Skeletal muscle tissue (tissue), 4 donors: ENCODE results near the gene HMGXB4. TPM values are rescaled to one million over a fixed set of nuclear protein-coding genes. Genes with fewer than 3 reads are reported as not detected.

Experiments
- H3K27ac ChIP-seq: one replicate; pipeline ENCODE4 v1.7.0; 2013; ENCODE audit warnings: mild to moderate bottlenecking, low read depth, low read length, inconsistent platforms
- H3K27me3 ChIP-seq, 3 donors: one replicate each; pipeline ENCODE4 v1.7.0; 2013; ENCODE audit warnings: low read length in 3 of 3; ENCODE audit not compliant: control insufficient read depth in 3 of 3, insufficient read depth in 3 of 3
- H3K36me3 ChIP-seq, 3 donors: one replicate each; pipeline ENCODE4 v1.7.0; 2013; ENCODE audit warnings: low read length in 3 of 3; ENCODE audit not compliant: control insufficient read depth in 3 of 3, insufficient read depth in 3 of 3
- H3K4me1 ChIP-seq, 3 donors: one replicate each; pipeline ENCODE4 v1.7.0; 2013; ENCODE audit warnings: low read length in 3 of 3, mild to moderate bottlenecking in 3 of 3; ENCODE audit not compliant: control insufficient read depth in 3 of 3, insufficient read depth in 3 of 3
- H3K4me3 ChIP-seq, 3 donors: one replicate each; pipeline ENCODE4 v1.7.0; 2013; ENCODE audit warnings: low read length in 3 of 3
- H3K9ac ChIP-seq, 3 donors: one replicate each; pipeline ENCODE4 v1.7.0; 2013; ENCODE audit warnings: low read length in 3 of 3, mild to moderate bottlenecking in 3 of 3, moderate library complexity in 2 of 3, low read depth in 1 of 3
- H3K9me3 ChIP-seq, 3 donors: one replicate each; pipeline ENCODE4 v1.7.0; 2013; ENCODE audit warnings: low read length in 3 of 3; ENCODE audit not compliant: control insufficient read depth in 3 of 3
- total RNA-seq: library from RNA; depleted of rRNA; stranded (reverse); fragments of >200 nt; gene quantifications from one replicate; pipeline ENCODE4 v1.2.3, GENCODE V29; 2014
- donor health status: Osteomylitis.

The HMGXB4 gene
- total RNA-seq, 1 donor from 2014 or later: 9.9 TPM

DNA sequence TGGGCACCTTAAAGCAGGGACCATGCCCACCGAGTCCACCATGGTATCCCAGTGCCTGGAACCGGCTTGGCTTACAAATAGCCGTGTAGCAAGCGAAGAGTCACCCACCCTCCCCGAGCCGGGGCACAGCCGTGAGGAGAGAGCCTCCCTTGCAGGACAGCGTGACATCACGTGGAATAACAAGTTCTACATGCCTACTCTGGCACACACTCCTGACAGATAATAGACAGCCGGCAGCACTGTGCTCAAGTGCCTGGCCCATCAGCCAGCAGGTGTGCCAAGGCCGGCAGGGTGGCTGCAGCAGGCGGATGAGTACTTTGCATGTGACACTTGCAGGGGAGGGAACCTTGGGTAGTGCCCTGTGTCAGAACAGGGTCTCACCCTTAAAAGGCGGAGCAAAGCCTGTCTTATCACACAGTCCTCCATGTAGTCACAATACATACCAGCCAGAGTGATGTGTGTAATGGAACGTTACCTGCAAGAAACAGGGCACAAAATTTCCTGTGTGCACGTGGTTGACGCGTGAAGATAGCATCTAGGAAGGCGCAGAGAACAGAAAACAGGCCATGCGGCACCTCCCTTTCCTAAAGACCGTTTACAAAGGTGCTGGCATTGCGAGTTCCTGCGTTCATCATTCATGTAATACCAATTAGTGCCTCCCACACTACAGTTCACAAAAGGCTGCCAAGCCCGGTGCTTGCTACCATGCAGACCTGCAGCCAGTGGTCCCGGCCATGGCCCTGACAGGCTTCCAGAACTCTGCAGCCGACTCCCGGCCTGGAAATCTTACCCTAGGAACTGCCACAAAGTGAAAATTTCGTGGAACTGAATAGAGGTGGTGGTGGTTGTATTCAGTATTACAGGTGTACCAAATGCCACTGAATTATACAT lies 58.8 kb downstream of the HMGXB4 start:
- Histone ChIP-seq H3K4me1 (peaks cover 57 to 83% (median 72%) of the 10 kb centered on the region in 3 donors), H3K4me3 (peak overlapping the region; percentile 38 to 67 (median 55)), H3K9ac (peak overlapping the region; percentile 74 to 92 (median 86)), H3K27ac (peak overlapping the region; percentile 97), H3K9me3 (no peaks in the 10 kb centered on the region), H3K27me3 (no peaks in the 10 kb centered on the region), H3K36me3 (peaks cover 29 to 37% (median 36%) of the 10 kb centered on the region in 3 donors)

DNA sequence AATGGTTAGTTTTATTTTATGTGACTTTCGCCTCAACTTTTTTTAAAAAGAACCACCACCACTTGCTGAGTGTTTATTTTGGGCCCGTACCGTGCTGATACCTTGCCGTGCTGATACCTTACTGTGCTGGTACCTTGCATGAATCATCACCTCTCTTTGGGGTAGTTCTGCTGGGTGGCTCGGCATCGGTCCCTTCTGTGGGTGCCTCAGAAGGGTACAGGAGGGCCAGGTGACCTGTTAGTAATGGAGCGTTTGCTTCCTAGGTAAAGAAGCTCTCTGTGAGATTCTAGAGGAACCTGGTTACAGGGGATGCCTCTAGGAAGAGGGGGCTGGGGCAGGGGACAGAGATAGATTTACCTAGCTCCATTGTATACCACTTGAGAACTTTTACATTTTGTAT lies 59.5 kb downstream of the HMGXB4 start:
- Histone ChIP-seq H3K36me3 (peaks cover 33 to 39% (median 37%) of the 10 kb centered on the region in 3 donors), H3K4me3 (peak overlapping the region in 1 of 3 donors; percentile 50), H3K27ac (peak overlapping the region; percentile 97), H3K4me1 (peaks cover 51 to 77% (median 66%) of the 10 kb centered on the region in 3 donors), H3K9ac (peak overlapping the region in 1 of 3 donors; percentile 92), H3K9me3 (no peaks in the 10 kb centered on the region), H3K27me3 (no peaks in the 10 kb centered on the region)

DNA sequence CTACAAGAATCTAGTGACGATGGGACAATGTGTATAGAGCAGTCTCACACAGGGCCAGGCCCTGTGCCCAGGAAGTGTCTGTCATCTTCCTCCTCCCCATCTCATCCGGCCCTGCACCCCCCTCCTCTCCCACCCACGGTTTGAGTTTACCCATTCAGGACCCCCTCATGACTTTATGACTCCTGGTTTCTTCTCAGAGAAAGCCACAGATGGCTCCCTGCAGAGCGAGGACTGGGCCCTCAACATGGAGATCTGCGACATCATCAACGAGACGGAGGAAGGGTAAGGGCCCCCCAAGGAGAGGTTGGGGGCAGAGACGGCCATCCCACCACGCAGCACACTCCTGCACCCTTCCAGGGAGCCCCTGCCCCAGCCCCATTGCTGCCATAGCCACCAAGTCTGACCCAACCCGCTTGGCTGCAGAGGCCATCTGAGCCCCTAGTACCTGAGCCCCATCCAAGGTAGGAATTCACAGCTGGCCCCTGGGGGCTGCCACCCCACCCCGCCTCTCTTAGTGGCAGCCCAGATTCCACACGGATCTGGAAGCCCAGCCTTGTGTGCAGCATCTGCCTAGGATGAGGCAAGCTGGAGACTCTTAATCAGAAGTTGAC lies 60.5 kb downstream of the HMGXB4 start:
- H3K4me1 ChIP-seq: peaks cover 41 to 77% (median 57%) of the 10 kb centered on the region in 3 donors
- H3K36me3 ChIP-seq: peaks cover 42 to 48% (median 47%) of the 10 kb centered on the region in 3 donors
- H3K27me3 ChIP-seq: no peaks in the 10 kb centered on the region
- H3K9me3 ChIP-seq: no peaks in the 10 kb centered on the region
- peak overlapping the region in 1 of 3 donors; percentile 33 for H3K9ac ChIP-seq
- H3K27ac ChIP-seq: no peak overlapping the region
- H3K4me3 ChIP-seq: no peak overlapping the region

DNA sequence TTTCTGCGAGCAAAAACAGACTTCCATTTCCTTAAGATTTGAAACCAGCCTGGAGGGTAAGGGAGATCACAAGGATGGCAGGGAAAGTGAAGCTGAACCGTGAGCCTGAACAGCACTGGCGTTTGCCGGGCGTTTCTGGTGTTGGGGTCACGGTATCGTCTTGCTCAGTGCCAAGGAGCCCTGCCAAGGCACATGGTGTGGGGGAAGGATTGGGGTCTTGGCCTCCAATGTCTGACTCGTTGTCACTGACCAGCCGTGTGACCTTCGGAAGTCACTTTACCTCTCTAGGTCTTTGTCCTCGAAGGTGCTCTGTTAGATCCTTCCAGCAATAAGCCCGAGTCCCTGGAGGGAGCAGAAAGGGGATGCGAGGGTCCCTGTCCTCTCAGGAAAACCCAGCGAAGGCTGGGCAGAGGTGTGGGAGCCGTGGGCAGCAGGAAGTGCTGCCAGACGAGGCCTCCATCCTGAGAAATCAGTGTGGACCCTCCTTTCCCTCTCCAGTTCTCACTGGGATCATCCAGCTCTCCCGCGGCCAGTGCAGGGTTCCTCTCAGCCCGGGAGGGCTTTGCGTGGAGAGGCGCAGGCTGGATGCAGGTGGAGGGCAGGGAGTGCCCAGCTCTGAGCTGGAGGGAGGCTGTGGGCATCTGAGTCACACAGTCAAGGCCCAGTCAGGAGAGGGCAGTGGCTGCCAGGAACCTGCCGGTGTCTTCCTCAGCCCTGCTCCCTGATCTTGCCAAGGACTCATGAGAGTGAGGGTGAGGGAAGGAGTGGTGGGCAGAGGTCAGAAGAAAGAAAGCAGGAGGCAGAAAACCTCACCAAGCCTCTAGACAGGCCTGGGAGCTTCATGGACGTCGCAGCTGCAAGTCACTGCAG lies 61.3 kb downstream of the HMGXB4 start:
- H3K9ac ChIP-seq: peak overlapping the region in 2 of 3 donors; percentile 20 to 33
- H3K4me1 ChIP-seq: peaks cover 34 to 69% (median 49%) of the 10 kb centered on the region in 3 donors
- peaks cover 50 to 56% (median 55%) of the 10 kb centered on the region in 3 donors for H3K36me3 ChIP-seq
- no peaks in the 10 kb centered on the region for H3K9me3 ChIP-seq
- H3K27me3 ChIP-seq: no peaks in the 10 kb centered on the region
- no peak overlapping the region for H3K4me3 ChIP-seq
- peak overlapping the region; percentile 6 for H3K27ac ChIP-seq

DNA sequence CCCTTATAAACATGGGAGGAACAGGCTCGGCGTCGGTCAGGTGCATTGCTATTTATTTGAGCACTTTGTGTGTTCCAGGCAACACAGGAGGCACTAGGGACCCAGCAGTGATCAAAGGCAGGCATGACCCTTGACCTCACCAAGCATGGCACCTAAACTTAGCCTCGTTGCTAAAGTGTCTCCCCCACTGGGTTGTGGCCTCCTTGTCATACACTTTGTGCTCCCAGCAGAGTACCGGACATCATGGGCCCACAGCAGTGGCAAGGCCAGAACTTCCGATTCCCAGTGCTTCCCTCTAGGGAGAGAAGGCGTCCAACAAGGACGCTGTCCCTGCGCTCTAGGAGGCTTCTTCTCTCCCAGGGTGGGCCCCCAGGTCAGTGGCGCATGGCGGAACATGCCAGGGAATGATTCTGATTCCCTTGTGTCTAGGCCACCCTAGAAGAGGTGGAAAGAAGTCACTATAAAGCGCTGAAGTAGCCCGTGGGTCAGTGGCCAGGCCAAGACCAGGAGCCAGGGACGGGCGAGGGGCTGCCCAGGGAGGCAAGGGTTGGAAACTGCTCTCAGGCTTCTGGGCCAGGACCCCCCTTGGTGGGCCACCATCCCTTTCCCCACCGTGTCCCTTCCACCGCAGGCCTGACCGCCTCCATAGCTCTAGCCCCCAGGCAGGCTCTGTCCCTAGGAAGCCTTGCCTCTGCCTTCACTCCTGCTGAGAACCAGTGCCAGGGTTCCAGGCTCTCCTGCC lies 62.1 kb downstream of the HMGXB4 start:
- Histone ChIP-seq H3K9ac (peak overlapping the region in 2 of 3 donors; percentile 20 to 33), H3K27me3 (no peaks in the 10 kb centered on the region)

DNA sequence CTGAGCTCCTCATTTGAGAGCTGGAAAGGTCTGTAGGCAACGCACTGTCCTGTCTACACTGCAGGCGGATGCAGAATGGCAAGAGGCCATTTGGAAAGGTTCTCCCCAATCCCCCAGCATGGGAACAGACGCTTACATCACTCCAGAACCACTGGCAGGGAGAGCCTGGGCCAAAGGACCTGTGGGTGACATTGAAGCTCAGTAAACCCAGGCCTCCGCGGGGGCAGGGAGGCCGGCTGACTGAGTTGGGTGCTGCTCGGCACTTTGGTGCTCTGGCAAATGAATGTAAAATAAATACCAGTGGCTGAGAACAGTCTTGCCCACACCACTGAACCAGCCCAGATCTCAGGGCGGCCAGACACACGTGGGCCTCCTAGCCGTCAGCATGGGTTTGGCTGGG lies 64.8 kb downstream of the HMGXB4 start:
- H3K4me3 ChIP-seq: no peak overlapping the region
- H3K27ac ChIP-seq: no peak overlapping the region
- H3K27me3 ChIP-seq: no peaks in the 10 kb centered on the region
- no peaks in the 10 kb centered on the region for H3K9me3 ChIP-seq
- H3K36me3 ChIP-seq: peaks cover 79 to 86% (median 83%) of the 10 kb centered on the region in 3 donors
- H3K4me1 ChIP-seq: peaks cover 0 to 36% (median 16%) of the 10 kb centered on the region in 3 donors
- no peak overlapping the region for H3K9ac ChIP-seq

More for the DNA sequence above, 62.1 kb downstream of the HMGXB4 start:
- Histone ChIP-seq H3K9me3 (no peaks in the 10 kb centered on the region), H3K36me3 (peaks cover 57 to 65% (median 61%) of the 10 kb centered on the region in 3 donors), H3K4me3 (no peak overlapping the region), H3K27ac (peak overlapping the region; percentile 6), H3K4me1 (peaks cover 25 to 63% (median 41%) of the 10 kb centered on the region in 3 donors)

DNA sequence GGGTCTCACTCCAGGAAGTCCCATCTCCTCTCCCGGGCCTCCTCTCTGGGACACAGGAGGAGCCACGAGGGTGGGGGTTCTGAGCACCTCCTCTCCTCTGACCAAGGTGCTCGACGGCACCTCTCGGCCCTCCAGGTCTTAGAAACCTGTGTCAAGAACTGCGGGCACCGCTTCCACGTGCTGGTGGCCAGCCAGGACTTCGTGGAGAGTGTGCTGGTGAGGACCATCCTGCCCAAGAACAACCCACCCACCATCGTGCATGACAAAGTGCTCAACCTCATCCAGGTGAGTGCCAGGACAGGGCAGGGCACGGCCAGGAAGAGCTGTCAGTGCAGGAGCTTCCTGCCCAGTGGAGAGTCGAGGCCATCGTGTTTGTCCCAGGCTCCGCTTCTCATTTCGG lies 65.6 kb downstream of the HMGXB4 start:
- no peak overlapping the region for H3K27ac ChIP-seq

DNA sequence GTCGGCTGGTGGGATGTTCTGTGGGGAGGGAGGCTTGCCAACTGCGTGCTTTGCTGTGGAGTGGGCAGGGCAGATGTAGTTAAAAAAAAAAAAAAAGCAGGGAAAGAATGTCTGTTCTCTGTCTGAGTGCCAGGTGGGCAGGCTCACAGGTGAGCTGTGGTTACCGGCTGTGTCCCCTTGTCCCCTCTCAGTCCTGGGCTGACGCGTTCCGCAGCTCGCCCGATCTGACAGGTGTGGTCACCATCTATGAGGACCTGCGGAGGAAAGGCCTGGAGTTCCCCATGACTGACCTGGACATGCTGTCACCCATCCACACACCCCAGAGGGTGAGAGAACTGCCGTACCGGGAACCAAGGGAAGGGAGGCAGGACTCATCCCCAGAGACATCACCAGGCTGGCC lies 66.0 kb downstream of the HMGXB4 start:
- H3K9me3 ChIP-seq: no peaks in the 10 kb centered on the region
- no peak overlapping the region for H3K27ac ChIP-seq
- H3K9ac ChIP-seq: no peak overlapping the region
- H3K27me3 ChIP-seq: no peaks in the 10 kb centered on the region
- peaks cover 81 to 88% (median 88%) of the 10 kb centered on the region in 3 donors for H3K36me3 ChIP-seq
- H3K4me1 ChIP-seq: peaks cover 2 to 32% (median 11%) of the 10 kb centered on the region in 3 donors
- no peak overlapping the region for H3K4me3 ChIP-seq

More for the DNA sequence above, 65.6 kb downstream of the HMGXB4 start:
- Histone ChIP-seq H3K9me3 (no peaks in the 10 kb centered on the region), H3K27me3 (no peaks in the 10 kb centered on the region), H3K36me3 (peaks cover 81 to 89% (median 88%) of the 10 kb centered on the region in 3 donors), H3K4me1 (peaks cover 0 to 32% (median 11%) of the 10 kb centered on the region in 3 donors), H3K9ac (no peak overlapping the region), H3K4me3 (no peak overlapping the region)

DNA sequence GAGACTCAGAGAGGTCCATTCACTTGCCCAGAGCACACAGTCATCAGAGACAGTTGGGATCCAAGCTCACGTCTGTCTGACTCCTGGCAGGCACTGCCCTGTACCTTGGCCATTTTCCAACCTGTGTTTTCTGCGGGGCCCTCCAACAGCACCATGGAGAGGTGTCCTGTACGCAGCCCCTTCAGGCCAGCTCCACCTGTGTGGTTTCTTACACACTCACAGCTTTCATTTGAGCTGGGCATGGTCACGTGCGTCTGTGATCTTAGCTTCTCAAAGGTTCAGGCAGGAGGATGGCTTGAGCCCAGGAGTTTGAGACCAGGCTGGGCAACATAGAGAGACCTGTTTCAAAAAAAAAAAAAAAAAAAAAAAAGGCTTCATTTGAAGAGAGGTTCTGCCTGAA lies 66.8 kb downstream of the HMGXB4 start:
- Histone ChIP-seq H3K36me3 (peaks cover 77 to 85% (median 84%) of the 10 kb centered on the region in 3 donors), H3K27me3 (no peaks in the 10 kb centered on the region), H3K9me3 (no peaks in the 10 kb centered on the region), H3K9ac (no peak overlapping the region), H3K4me1 (peaks cover 3 to 28% (median 4%) of the 10 kb centered on the region in 3 donors), H3K27ac (no peak overlapping the region), H3K4me3 (no peak overlapping the region)
